ENCODE measurements around the gene ACOX2.

Gene ACOX2

GRCh38 chr3:58574106-58574505 is 37.1 kb upstream of the ACOX2 start:
- no peak for ATAC-seq
- no peak for TF ChIP-seq PATZ1 (CRISPR knock-in tag; IDR thresholded peaks at IDR 0.05; ENCODE audit: borderline replicate concordance)
- TF ChIP-seq ZNF565 (CRISPR knock-in tag; conservative IDR thresholded peaks at IDR 0.05; ENCODE audit: low read depth), result no peak
- no peak for TF ChIP-seq ARNTL (CRISPR knock-in tag; IDR thresholded peaks at IDR 0.05; ENCODE audit: borderline replicate concordance, low read depth)
- no peak for TF ChIP-seq TOX (CRISPR knock-in tag; IDR thresholded peaks at IDR 0.05; ENCODE audit: borderline replicate concordance)
- no peak for TF ChIP-seq ISL1 (CRISPR knock-in tag; IDR thresholded peaks at IDR 0.05)
- no peak for TF ChIP-seq ZFP3 (CRISPR knock-in tag; IDR thresholded peaks at IDR 0.05)
- no peak for TF ChIP-seq BACH2 (CRISPR knock-in tag; IDR thresholded peaks at IDR 0.05; ENCODE audit: borderline replicate concordance)

- ATAC-seq, result no peak; the same call in 2 of the 3 replicates
- no peak for TF ChIP-seq TSHZ2 (CRISPR knock-in tag; IDR thresholded peaks at IDR 0.05)
- no peak for TF ChIP-seq CSDC2 (CRISPR knock-in tag; IDR thresholded peaks at IDR 0.05)
- no peak for TF ChIP-seq ZNF70 (CRISPR knock-in tag; IDR thresholded peaks at IDR 0.05)
- no peak for TF ChIP-seq SNAI2 (CRISPR knock-in tag; IDR thresholded peaks at IDR 0.05)
- no peak for TF ChIP-seq POU6F1 (CRISPR knock-in tag; IDR thresholded peaks at IDR 0.05; ENCODE audit: borderline replicate concordance, low read depth)
- no peak for TF ChIP-seq CREB5 (CRISPR knock-in tag; IDR thresholded peaks at IDR 0.05; ENCODE audit: low read depth)
- TF ChIP-seq OSR1 (CRISPR knock-in tag; IDR thresholded peaks at IDR 0.05), result no peak
- TF ChIP-seq CSRNP3 (CRISPR knock-in tag; IDR thresholded peaks at IDR 0.05), result no peak
- no peak for TF ChIP-seq TOX (CRISPR knock-in tag; IDR thresholded peaks at IDR 0.05; ENCODE audit: borderline replicate concordance)
- TF ChIP-seq TCF4 (CRISPR knock-in tag; IDR thresholded peaks at IDR 0.05; ENCODE audit: borderline replicate concordance), result no peak
- TF ChIP-seq ARNTL (CRISPR knock-in tag; IDR thresholded peaks at IDR 0.05; ENCODE audit: borderline replicate concordance, low read depth), result no peak
Measured at GRCh38 chr3:58573640-58574039, 36.6 kb upstream of the ACOX2 start.

GRCh38 chr3:58572634-58573230 is 35.7 kb upstream of the ACOX2 start:
- no peak for ATAC-seq
- no peak for TF ChIP-seq ZFP3 (CRISPR knock-in tag; IDR thresholded peaks at IDR 0.05)
- no peak for TF ChIP-seq ZNF8 (CRISPR knock-in tag; IDR thresholded peaks at IDR 0.05)
- TF ChIP-seq TOX (CRISPR knock-in tag; IDR thresholded peaks at IDR 0.05; ENCODE audit: borderline replicate concordance), result no peak
- TF ChIP-seq PPARA (CRISPR knock-in tag; IDR thresholded peaks at IDR 0.05; ENCODE audit: borderline replicate concordance), result no peak
- no peak for TF ChIP-seq OSR1 (CRISPR knock-in tag; IDR thresholded peaks at IDR 0.05)
- TF ChIP-seq CREB5 (CRISPR knock-in tag; IDR thresholded peaks at IDR 0.05; ENCODE audit: low read depth), result no peak
- TF ChIP-seq BACH2 (CRISPR knock-in tag; IDR thresholded peaks at IDR 0.05; ENCODE audit: borderline replicate concordance), result no peak
- no peak for TF ChIP-seq PATZ1 (CRISPR knock-in tag; IDR thresholded peaks at IDR 0.05; ENCODE audit: borderline replicate concordance)
- TF ChIP-seq CSDC2 (CRISPR knock-in tag; IDR thresholded peaks at IDR 0.05), result no peak
- no peak for TF ChIP-seq CSRNP3 (CRISPR knock-in tag; IDR thresholded peaks at IDR 0.05)
- no peak for TF ChIP-seq TSHZ2 (CRISPR knock-in tag; IDR thresholded peaks at IDR 0.05)

Measured in SK-N-SH treated with all-trans-retinoic acid at 6 μM for 48 hours (cell line).